Natural killer cell (primary cell): ENCODE results near the gene CLCN4. TPM values are rescaled to one million over a fixed set of nuclear protein-coding genes. Genes with fewer than 3 reads are reported as not detected.

ENCODE experiments used
- ATAC-seq, 3 donors: fragments of 150-1000 bp in 2 of 3; fragments of 200-7000 bp in 1 of 3; cut with Tn5 transposase; 1 replicate in 1 of 3; 2 replicates in 2 of 3; pipeline ENCODE4 v1.10.0; 2021; ENCODE audit warnings: mild to moderate bottlenecking in 2 of 3, moderate library complexity in 2 of 3
- DNase-seq, 2 donors: peaks; one replicate each; pipeline versions ENCODE4 v3.0.0 to v3.0.0-alpha.2; 2013 to 2021; ENCODE audit warnings: mixed read lengths in 1 of 2
- H3K27ac ChIP-seq: one replicate; pipeline ENCODE4 v1.5.1; 2013; ENCODE audit warnings: mild to moderate bottlenecking, low read length
- H3K27me3 ChIP-seq: one replicate; pipeline ENCODE4 v1.6.1; 2013; ENCODE audit warnings: low read length; ENCODE audit not compliant: control insufficient read depth, insufficient read depth
- H3K36me3 ChIP-seq: one replicate; pipeline ENCODE4 v1.6.1; 2013; ENCODE audit warnings: low read length; ENCODE audit not compliant: control insufficient read depth, insufficient read depth
- H3K4me1 ChIP-seq: one replicate; pipeline ENCODE4 v1.6.1; 2013; ENCODE audit warnings: low read length; ENCODE audit not compliant: control insufficient read depth, insufficient read depth
- H3K4me3 ChIP-seq: one replicate; pipeline ENCODE4 v1.5.1; 2013; ENCODE audit warnings: low read length
- H3K9me3 ChIP-seq: one replicate; pipeline ENCODE4 v1.6.1; 2013; ENCODE audit warnings: low read length; ENCODE audit not compliant: control insufficient read depth, insufficient read depth
- H3K27ac Mint-ChIP-seq, 2 donors: one replicate each; pipeline ENCODE4 v1.8.0; 2022; ENCODE audit warnings: mild to moderate bottlenecking in 2 of 2, mixed read lengths in 2 of 2, moderate library complexity in 1 of 2
- H3K27me3 Mint-ChIP-seq, 2 donors: one replicate each; pipeline ENCODE4 v1.8.0; 2022; ENCODE audit warnings: low read depth in 2 of 2, mixed read lengths in 2 of 2
- H3K36me3 Mint-ChIP-seq: one replicate; pipeline ENCODE4 v1.8.0; 2022; ENCODE audit warnings: mixed read lengths
- H3K4me1 Mint-ChIP-seq, 2 donors: one replicate each; pipeline ENCODE4 v1.8.0; 2022; ENCODE audit warnings: mixed read lengths in 2 of 2
- H3K4me3 Mint-ChIP-seq: one replicate; pipeline ENCODE4 v1.8.0; 2022; ENCODE audit warnings: mild to moderate bottlenecking, moderate library complexity, mixed read lengths
- H3K9me3 Mint-ChIP-seq, 2 donors: one replicate each; pipeline ENCODE4 v1.8.0; 2022; ENCODE audit warnings: mixed read lengths in 2 of 2
- WGBS: methylation state at CpG from one replicate; pipeline ENCODE4 v1.1.7; 2013; ENCODE audit warnings: missing lambda C conversion rate; ENCODE audit not compliant: insufficient coverage; 5-methylcytosine and 5-hydroxymethylcytosine counted together
- intact Hi-C: fragments of 100-400 bp; cut with micrococcal nuclease; formaldehyde crosslinking; loops from one replicate; pipeline ENCODE4 v1.14.2; 2022
- total RNA-seq, 4 donors: library from RNA; stranded (reverse); fragments of 120-200 nt in 1 of 4; gene quantifications; one replicate each; pipeline versions ENCODE4 v1.2.3 to v1.2.4, GENCODE V29; 2013 to 2022
- TF ChIP-seq, protein P1 (sequence below): fragments of 200-600 bp; IDR thresholded peaks from one replicate; pipeline ENCODE4 v1.8.0; 2022; ENCODE audit warnings: antibody characterized with exemption

CLCN4 gene
- total RNA-seq, 3 donors from 2014 or later (not counting 1 experiment from before 2014, with no cell fraction given): 0.05 to 0.66 (median 0.23) TPM

DNA sequence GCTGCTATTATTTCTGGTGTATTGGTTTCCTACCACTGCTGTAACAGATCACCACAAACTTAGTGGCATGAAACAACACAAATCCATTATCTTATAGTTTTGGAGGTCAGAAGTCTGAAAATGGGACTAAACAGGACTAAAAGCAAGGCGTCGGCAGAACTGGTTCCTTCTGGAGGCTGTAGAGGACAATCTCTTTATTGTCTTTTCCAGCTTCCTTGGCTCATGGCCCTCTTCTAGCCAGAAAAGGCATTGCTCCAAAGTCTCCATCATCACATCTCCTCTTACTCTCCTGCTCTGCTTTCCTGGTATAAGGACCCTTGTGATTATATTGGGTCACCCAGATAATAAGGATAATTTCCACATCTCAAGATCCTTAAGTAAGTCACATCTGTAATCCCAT, 121.9 kb downstream of the CLCN4 start:
- no peak overlapping the region for H3K27ac Mint-ChIP-seq
- H3K36me3 ChIP-seq: no peaks in the 10 kb centered on the region
- H3K4me1 ChIP-seq: no peaks in the 10 kb centered on the region
- H3K9me3 Mint-ChIP-seq: no peaks in the 10 kb centered on the region
- TF ChIP-seq, protein P1, sequence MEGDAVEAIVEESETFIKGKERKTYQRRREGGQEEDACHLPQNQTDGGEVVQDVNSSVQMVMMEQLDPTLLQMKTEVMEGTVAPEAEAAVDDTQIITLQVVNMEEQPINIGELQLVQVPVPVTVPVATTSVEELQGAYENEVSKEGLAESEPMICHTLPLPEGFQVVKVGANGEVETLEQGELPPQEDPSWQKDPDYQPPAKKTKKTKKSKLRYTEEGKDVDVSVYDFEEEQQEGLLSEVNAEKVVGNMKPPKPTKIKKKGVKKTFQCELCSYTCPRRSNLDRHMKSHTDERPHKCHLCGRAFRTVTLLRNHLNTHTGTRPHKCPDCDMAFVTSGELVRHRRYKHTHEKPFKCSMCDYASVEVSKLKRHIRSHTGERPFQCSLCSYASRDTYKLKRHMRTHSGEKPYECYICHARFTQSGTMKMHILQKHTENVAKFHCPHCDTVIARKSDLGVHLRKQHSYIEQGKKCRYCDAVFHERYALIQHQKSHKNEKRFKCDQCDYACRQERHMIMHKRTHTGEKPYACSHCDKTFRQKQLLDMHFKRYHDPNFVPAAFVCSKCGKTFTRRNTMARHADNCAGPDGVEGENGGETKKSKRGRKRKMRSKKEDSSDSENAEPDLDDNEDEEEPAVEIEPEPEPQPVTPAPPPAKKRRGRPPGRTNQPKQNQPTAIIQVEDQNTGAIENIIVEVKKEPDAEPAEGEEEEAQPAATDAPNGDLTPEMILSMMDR: no peak
- no peaks in the 10 kb centered on the region for H3K36me3 Mint-ChIP-seq
- ATAC-seq (no peak), DNase-seq (no peak)
- H3K9me3 ChIP-seq: no peaks in the 10 kb centered on the region
- intact Hi-C loops: no loop called here
- peaks cover 0 to 3% of the 10 kb centered on the region in 2 donors for H3K27me3 Mint-ChIP-seq
- H3K4me3 Mint-ChIP-seq: no peak overlapping the region
- no peak overlapping the region for H3K4me3 ChIP-seq
- H3K27me3 ChIP-seq: no peaks in the 10 kb centered on the region
- WGBS: 95% methylated on average over 2 of the region's 2 CpGs
- no peak overlapping the region for H3K27ac ChIP-seq
- no peaks in the 10 kb centered on the region for H3K4me1 Mint-ChIP-seq

DNA sequence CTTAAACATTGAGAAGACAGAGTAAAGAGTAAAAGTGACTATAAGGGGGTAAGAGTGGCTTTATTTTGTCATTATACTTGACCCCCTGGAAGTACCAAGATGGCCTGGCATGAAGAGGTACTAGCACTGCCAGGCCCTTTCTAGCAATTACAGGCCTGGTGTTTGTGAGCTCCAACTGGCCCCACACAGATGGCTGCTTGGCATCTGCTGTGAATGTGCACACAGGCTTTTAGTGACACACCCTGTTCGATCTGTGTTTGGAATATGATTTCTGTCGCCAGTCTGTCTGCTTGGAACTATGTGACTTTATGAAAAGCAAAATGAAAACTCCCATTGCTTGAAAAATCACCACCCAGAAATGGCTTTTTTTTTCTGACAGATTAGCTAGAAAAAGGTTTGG, 123.3 kb downstream of the CLCN4 start:
- Mint-ChIP-seq H3K27me3 (peaks cover 0 to 3% of the 10 kb centered on the region in 2 donors), H3K4me3 (no peak overlapping the region), H3K9me3 (no peaks in the 10 kb centered on the region), H3K4me1 (no peaks in the 10 kb centered on the region), H3K27ac (no peak overlapping the region), H3K36me3 (no peaks in the 10 kb centered on the region)
- TF ChIP-seq, protein P1: no peak
- DNase-seq (no peak), ATAC-seq (no peak)
- WGBS: no CpG with 5 or more reads among the region's 2 CpGs
- intact Hi-C loops: no loop called here
- H3K9me3 ChIP-seq: no peaks in the 10 kb centered on the region
- no peaks in the 10 kb centered on the region for H3K4me1 ChIP-seq
- H3K4me3 ChIP-seq: no peak overlapping the region
- no peak overlapping the region for H3K27ac ChIP-seq
- H3K36me3 ChIP-seq: no peaks in the 10 kb centered on the region
- no peaks in the 10 kb centered on the region for H3K27me3 ChIP-seq

DNA sequence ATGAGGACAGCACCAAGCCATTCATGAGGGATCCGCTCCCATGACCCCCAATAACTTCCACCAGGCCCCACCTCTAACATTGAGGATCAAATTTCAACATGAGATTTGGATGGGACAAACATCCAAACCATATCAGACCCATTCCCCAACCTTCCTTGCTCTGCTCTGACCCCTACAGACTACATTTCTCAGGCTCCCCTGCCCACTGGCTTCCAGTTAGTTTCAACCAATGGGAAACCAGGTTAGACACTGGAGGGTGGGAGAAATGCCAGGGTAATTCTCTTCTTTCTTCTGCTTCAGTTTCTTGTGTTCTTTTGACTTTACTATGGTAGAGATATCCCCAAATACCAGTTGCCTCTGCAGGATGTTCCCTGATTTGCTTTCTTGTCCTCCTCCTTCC, 125.7 kb downstream of the CLCN4 start:
- Histone ChIP-seq H3K27me3 (no peaks in the 10 kb centered on the region), H3K36me3 (no peaks in the 10 kb centered on the region), H3K27ac (no peak overlapping the region), H3K4me3 (no peak overlapping the region), H3K4me1 (no peaks in the 10 kb centered on the region), H3K9me3 (no peaks in the 10 kb centered on the region)
- no peak overlapping the region for H3K27ac Mint-ChIP-seq
- no peak overlapping the region for H3K4me3 Mint-ChIP-seq
- H3K27me3 Mint-ChIP-seq: peaks cover 0 to 8% of the 10 kb centered on the region in 2 donors
- intact Hi-C loops: no loop called here
- no peaks in the 10 kb centered on the region for H3K9me3 Mint-ChIP-seq
- WGBS: 100% methylated on average over 1 of the region's 1 CpG
- no peaks in the 10 kb centered on the region for H3K4me1 Mint-ChIP-seq
- DNase-seq: no peak
- ATAC-seq: no peak
- TF ChIP-seq, protein P1: no peak
- no peaks in the 10 kb centered on the region for H3K36me3 Mint-ChIP-seq

DNA sequence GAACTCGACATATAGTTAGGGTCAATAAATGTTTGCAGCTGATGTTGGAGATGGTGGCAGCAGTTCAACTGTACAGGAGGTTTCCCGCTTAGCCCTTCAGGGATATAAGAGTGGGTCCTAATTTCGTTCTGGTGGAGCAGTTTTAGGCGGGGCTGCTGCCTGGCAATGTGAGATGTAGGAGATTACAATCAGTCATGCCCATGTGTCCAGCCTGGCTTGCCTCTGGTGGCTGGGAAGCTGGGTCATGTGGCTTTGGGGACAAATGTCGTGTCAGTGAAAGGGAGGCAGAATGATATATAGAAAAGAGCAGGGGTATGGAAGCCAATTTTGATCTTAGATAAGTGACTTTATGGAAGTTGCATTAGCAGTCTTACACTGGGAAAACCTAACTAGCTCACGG, 129.4 kb downstream of the CLCN4 start:
- Histone ChIP-seq H3K4me3 (no peak overlapping the region), H3K4me1 (no peaks in the 10 kb centered on the region), H3K27ac (no peak overlapping the region), H3K27me3 (no peaks in the 10 kb centered on the region), H3K36me3 (no peaks in the 10 kb centered on the region), H3K9me3 (no peaks in the 10 kb centered on the region)
- Mint-ChIP-seq H3K27me3 (peaks cover 8% of the 10 kb centered on the region in 2 donors), H3K9me3 (no peaks in the 10 kb centered on the region), H3K27ac (no peak overlapping the region), H3K4me1 (no peaks in the 10 kb centered on the region), H3K36me3 (no peaks in the 10 kb centered on the region), H3K4me3 (no peak overlapping the region)
- WGBS: 76% methylated on average over 6 of the region's 6 CpGs
- DNase-seq (no peak), ATAC-seq (no peak)
- intact Hi-C loops: no loop called here
- TF ChIP-seq, protein P1: no peak
